Prostate gland (tissue), 2 donors: ENCODE data around the gene NLGN4X. TPM values are rescaled to one million over a fixed set of nuclear protein-coding genes. Genes with fewer than 3 reads are reported as not detected.

Experiments used
- DNase-seq: peaks from one replicate; pipeline ENCODE4 v3.0.0-alpha.2; 2019; ENCODE audit warnings: low spot score
- H3K27ac ChIP-seq, 2 donors: fragments of 200-600 bp; sonication (generic); 2 replicates each; pipeline ENCODE4 v1.5.1; 2017 to 2019
- H3K27me3 ChIP-seq: fragments of 200-600 bp; sonication (generic); replicated peaks from 2 replicates; pipeline ENCODE4 v1.5.1; 2019; ENCODE audit not compliant: insufficient read depth
- H3K36me3 ChIP-seq, 2 donors: fragments of 200-600 bp; sonication (generic); 1 replicate in 1 of 2; 2 replicates in 1 of 2; pipeline versions ENCODE4 v1.5.1 to v1.8.1; 2017 to 2019
- H3K4me1 ChIP-seq: fragments of 200-600 bp; sonication (generic); replicated peaks from 2 replicates; pipeline ENCODE4 v1.5.1; 2019
- H3K4me3 ChIP-seq, 2 donors: fragments of 200-600 bp; sonication (generic); 2 replicates each; pipeline ENCODE4 v1.5.1; 2017 to 2019
- H3K9me3 ChIP-seq: fragments of 200-600 bp; sonication (generic); 2 replicates; pipeline ENCODE4 v1.5.1; 2017
- POLR2A ChIP-seq: fragments of 450-650 bp; IDR thresholded peaks from one replicate; pipeline ENCODE4 v1.6.1; 2016; ENCODE audit warnings: antibody characterized with exemption, mild to moderate bottlenecking
- POLR2AphosphoS5 ChIP-seq: sonication (generic); formaldehyde crosslinking; IDR thresholded peaks from one replicate; pipeline ENCODE4 v1.6.1; 2017; ENCODE audit warnings: antibody characterized with exemption
- WGBS: methylation state at CpG from one replicate; pipeline ENCODE4 v1.1.5; 2018; 5-methylcytosine and 5-hydroxymethylcytosine counted together
- intact Hi-C: fragments of 100-400 bp; cut with DNase I; formaldehyde crosslinking; loops from one replicate; pipeline ENCODE4 v1.14.2; 2022
- total RNA-seq, 2 donors: library from RNA; depleted of rRNA; stranded (reverse); fragments of >200 nt; gene quantifications; one replicate each; pipeline ENCODE4 v1.1.0, GENCODE V29; 2016
- TF ChIP-seq, protein P1 (sequence below), 4 experiments: fragments of 200-600 bp in 2 of 4; fragments of 450-650 bp in 2 of 4; sonication (generic) in 2 of 4; IDR thresholded peaks; 1 replicate in 3 of 4; 2 replicates in 1 of 4; pipeline ENCODE4 v1.5.1; 2016 to 2019; ENCODE audit warnings: antibody characterized with exemption in 4 of 4, mild to moderate bottlenecking in 2 of 4, moderate library complexity in 2 of 4

The NLGN4X gene
- total RNA-seq, 2 donors from 2014 or later, result 0.36 to 13.2 TPM

DNA sequence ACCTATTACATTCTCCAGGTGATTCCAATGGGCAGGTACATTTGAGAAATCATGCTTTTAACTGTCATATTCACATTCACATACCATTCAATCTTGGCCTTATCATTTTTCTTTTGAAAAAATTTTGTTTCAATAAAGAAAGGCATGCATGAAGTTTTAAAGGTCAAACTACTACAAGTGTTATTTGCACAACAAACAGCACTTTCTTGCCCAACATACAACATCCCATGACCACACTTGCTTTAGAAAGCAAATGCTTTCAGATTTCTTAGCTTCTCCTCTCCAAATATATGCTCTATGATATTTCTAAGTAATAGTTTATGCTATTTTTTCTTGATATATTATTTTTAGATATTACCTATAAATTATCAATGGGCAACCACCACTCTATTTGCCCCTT lies 58.2 kb downstream of the NLGN4X start:
- TF ChIP-seq, protein P1, sequence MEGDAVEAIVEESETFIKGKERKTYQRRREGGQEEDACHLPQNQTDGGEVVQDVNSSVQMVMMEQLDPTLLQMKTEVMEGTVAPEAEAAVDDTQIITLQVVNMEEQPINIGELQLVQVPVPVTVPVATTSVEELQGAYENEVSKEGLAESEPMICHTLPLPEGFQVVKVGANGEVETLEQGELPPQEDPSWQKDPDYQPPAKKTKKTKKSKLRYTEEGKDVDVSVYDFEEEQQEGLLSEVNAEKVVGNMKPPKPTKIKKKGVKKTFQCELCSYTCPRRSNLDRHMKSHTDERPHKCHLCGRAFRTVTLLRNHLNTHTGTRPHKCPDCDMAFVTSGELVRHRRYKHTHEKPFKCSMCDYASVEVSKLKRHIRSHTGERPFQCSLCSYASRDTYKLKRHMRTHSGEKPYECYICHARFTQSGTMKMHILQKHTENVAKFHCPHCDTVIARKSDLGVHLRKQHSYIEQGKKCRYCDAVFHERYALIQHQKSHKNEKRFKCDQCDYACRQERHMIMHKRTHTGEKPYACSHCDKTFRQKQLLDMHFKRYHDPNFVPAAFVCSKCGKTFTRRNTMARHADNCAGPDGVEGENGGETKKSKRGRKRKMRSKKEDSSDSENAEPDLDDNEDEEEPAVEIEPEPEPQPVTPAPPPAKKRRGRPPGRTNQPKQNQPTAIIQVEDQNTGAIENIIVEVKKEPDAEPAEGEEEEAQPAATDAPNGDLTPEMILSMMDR (IDR thresholded peaks at IDR 0.05), result no peak
- no peak for TF ChIP-seq POLR2AphosphoS5
- TF ChIP-seq POLR2A, result no peak
- Histone ChIP-seq H3K27ac (no peak overlapping the region), H3K9me3 (no peaks in the 10 kb centered on the region), H3K4me1 (no peaks in the 10 kb centered on the region), H3K4me3 (no peak overlapping the region), H3K36me3 (no peaks in the 10 kb centered on the region), H3K27me3 (no peaks in the 10 kb centered on the region)
- no peak for DNase-seq
- intact Hi-C loops, result no loop called here

- intact Hi-C loops, result no loop called here
- WGBS, result 64% methylated on average over 8 of the region's 8 CpGs
- no peak overlapping the region for H3K4me3 ChIP-seq
- TF ChIP-seq POLR2A (no peak), POLR2AphosphoS5 (no peak)
- TF ChIP-seq, protein P1 (IDR thresholded peaks at IDR 0.05), result no peak
- H3K9me3 ChIP-seq, result no peaks in the 10 kb centered on the region
- no peak overlapping the region for H3K27ac ChIP-seq
- no peaks in the 10 kb centered on the region for H3K4me1 ChIP-seq
- no peaks in the 10 kb centered on the region for H3K27me3 ChIP-seq
- H3K36me3 ChIP-seq, result no peaks in the 10 kb centered on the region
- DNase-seq, result no peak
These were observed 59.3 kb downstream of the NLGN4X start for GRCh38 chrX:6169407-6169806.

- Histone ChIP-seq H3K4me3 (no peak overlapping the region), H3K27ac (no peak overlapping the region), H3K36me3 (no peaks in the 10 kb centered on the region), H3K27me3 (no peaks in the 10 kb centered on the region), H3K4me1 (no peaks in the 10 kb centered on the region), H3K9me3 (no peaks in the 10 kb centered on the region)
- intact Hi-C loops, result no loop called here
- no peak for TF ChIP-seq POLR2AphosphoS5
- TF ChIP-seq, protein P1 (IDR thresholded peaks at IDR 0.05), result no peak
- no peak for TF ChIP-seq POLR2A
- DNase-seq, result no peak
- WGBS, result 27% methylated on average over 1 of the region's 1 CpG
These were observed 64.9 kb downstream of the NLGN4X start for GRCh38 chrX:6163721-6164120.

DNA sequence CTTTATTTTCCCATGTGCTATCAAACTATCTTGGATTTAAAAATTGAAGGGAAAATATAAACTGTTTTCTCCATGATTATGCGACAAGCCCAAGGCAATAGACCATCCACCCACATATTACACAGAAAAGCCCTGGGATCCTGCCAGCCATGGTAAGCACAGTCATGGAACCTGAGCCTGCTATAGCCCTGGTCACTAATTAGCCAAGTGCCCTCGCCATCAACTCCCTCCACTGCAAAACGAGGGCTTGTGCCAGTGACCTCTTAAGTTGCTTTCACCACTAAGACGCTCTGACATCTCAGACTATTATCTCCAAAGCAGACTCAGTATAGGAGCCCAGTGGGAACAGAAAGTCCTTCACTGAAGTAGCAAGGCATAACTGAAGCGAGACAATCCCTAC lies 69.2 kb downstream of the NLGN4X start:
- Histone ChIP-seq H3K9me3 (no peaks in the 10 kb centered on the region), H3K27ac (no peak overlapping the region), H3K4me3 (no peak overlapping the region), H3K4me1 (no peaks in the 10 kb centered on the region), H3K27me3 (no peaks in the 10 kb centered on the region), H3K36me3 (no peaks in the 10 kb centered on the region)
- TF ChIP-seq POLR2AphosphoS5, result no peak
- 62% methylated on average over 5 of the region's 5 CpGs for WGBS
- intact Hi-C loops, result no loop called here
- no peak for DNase-seq

- Histone ChIP-seq H3K36me3 (no peaks in the 10 kb centered on the region), H3K9me3 (no peaks in the 10 kb centered on the region), H3K27me3 (no peaks in the 10 kb centered on the region), H3K4me1 (no peaks in the 10 kb centered on the region), H3K4me3 (no peak overlapping the region), H3K27ac (no peak overlapping the region)
- TF ChIP-seq POLR2AphosphoS5 (no peak), POLR2A (no peak)
- TF ChIP-seq, protein P1 (IDR thresholded peaks at IDR 0.05), result no peak
- DNase-seq, result no peak
- intact Hi-C loops, result no loop called here
- WGBS, result 96% methylated on average over 5 of the region's 5 CpGs
These were observed 76.7 kb downstream of the NLGN4X start for GRCh38 chrX:6151971-6152370.
